WTC11 (cell line): ENCODE results near the gene UPK3A. TPM values are rescaled to one million over a fixed set of nuclear protein-coding genes. Genes with fewer than 3 reads are reported as not detected.

ENCODE experiments used
- ATAC-seq: fragments of 200-7000 bp; cut with Tn5 transposase; 2 replicates; pipeline ENCODE4 v1.10.0; 2021; ENCODE audit warnings: mild to moderate bottlenecking, moderate library complexity
- CTCF ChIA-PET: fragments of 300-600 bp; sonication (Branson Sonifier 250); formaldehyde crosslinking; loops from one replicate; lab custom pipeline; 2021; ENCODE audit warnings: antibody characterized with exemption; lab: Charles Lee
- POLR2A ChIA-PET: fragments of 350-600 bp; sonication (Branson Sonifier 250); formaldehyde crosslinking; loops from one replicate; lab custom pipeline; 2021; ENCODE audit warnings: antibody characterized with exemption; lab: Charles Lee
- DNase-seq: peaks from one replicate; pipeline ENCODE4 v3.0.0; 2021; ENCODE audit warnings: low spot score
- H3K27ac Mint-ChIP-seq: 2 replicates; pipeline ENCODE4 v1.8.0; 2021; ENCODE audit warnings: mixed read lengths
- H3K27me3 Mint-ChIP-seq: 2 replicates; pipeline ENCODE4 v1.8.0; 2021; ENCODE audit warnings: low read depth, mild to moderate bottlenecking, moderate library complexity, mixed read lengths
- H3K36me3 Mint-ChIP-seq: 2 replicates; pipeline ENCODE4 v1.8.0; 2021; ENCODE audit warnings: mixed read lengths
- H3K4me1 Mint-ChIP-seq: 2 replicates; pipeline ENCODE4 v1.8.0; 2022; ENCODE audit warnings: mixed read lengths
- H3K4me3 Mint-ChIP-seq: 2 replicates; pipeline ENCODE4 v1.8.0; 2021; ENCODE audit warnings: mild to moderate bottlenecking, moderate library complexity, mixed read lengths
- H3K9me3 Mint-ChIP-seq: 2 replicates; pipeline ENCODE4 v1.8.0; 2021; ENCODE audit warnings: mixed read lengths
- CBFB ChIP-seq: sonication (generic); formaldehyde crosslinking; IDR thresholded peaks from 2 replicates; pipeline ENCODE4 v1.8.1; 2022; ENCODE audit warnings: mild to moderate bottlenecking, low read depth, missing genetic modification reagents
- CREB1 ChIP-seq: sonication (generic); formaldehyde crosslinking; IDR thresholded peaks from 2 replicates; pipeline ENCODE4 v1.8.0; 2023; ENCODE audit warnings: mild to moderate bottlenecking, missing genetic modification reagents
- ELF4 ChIP-seq: sonication (generic); formaldehyde crosslinking; IDR thresholded peaks from 2 replicates; pipeline ENCODE4 v1.8.1; 2022; ENCODE audit warnings: low read depth, mild to moderate bottlenecking, moderate library complexity, missing genetic modification reagents
- JUN ChIP-seq: sonication (generic); formaldehyde crosslinking; IDR thresholded peaks from 2 replicates; pipeline ENCODE4 v1.8.0; 2023; ENCODE audit warnings: mild to moderate bottlenecking, missing genetic modification reagents
- NR2C2 ChIP-seq: sonication (generic); formaldehyde crosslinking; IDR thresholded peaks from 2 replicates; pipeline ENCODE4 v1.8.0; 2022; ENCODE audit warnings: mild to moderate bottlenecking, missing genetic modification reagents
- PRDM15 ChIP-seq: sonication (generic); formaldehyde crosslinking; IDR thresholded peaks from 2 replicates; pipeline ENCODE4 v1.8.0; 2022; ENCODE audit warnings: missing genetic modification reagents
- SOX15 ChIP-seq: fragments of 250-450 bp; sonication (Bioruptor Pico); IDR thresholded peaks from 2 replicates; pipeline ENCODE4 v1.9.0; 2021; ENCODE audit warnings: mild to moderate bottlenecking
- ZBTB43 ChIP-seq: sonication (generic); formaldehyde crosslinking; IDR thresholded peaks from 2 replicates; pipeline ENCODE4 v1.8.1; 2023; ENCODE audit warnings: mild to moderate bottlenecking, missing genetic modification reagents
- ZNF138 ChIP-seq: sonication (generic); formaldehyde crosslinking; conservative IDR thresholded peaks from 2 replicates; pipeline ENCODE4 v1.8.1; 2022; ENCODE audit warnings: mild to moderate bottlenecking, moderate library complexity, missing genetic modification reagents
- total RNA-seq: library from RNA; stranded (reverse); gene quantifications from 3 replicates; pipeline ENCODE4 v1.2.3, GENCODE V29; 2021
- TF ChIP-seq, protein P1 (sequence below): sonication (generic); formaldehyde crosslinking; IDR thresholded peaks from 2 replicates; pipeline ENCODE4 v1.8.1; 2022; ENCODE audit warnings: mild to moderate bottlenecking, moderate library complexity, missing genetic modification reagents
- TF ChIP-seq, protein P2 (sequence below): sonication (generic); formaldehyde crosslinking; IDR thresholded peaks from 2 replicates; pipeline ENCODE4 v1.8.1; 2022; ENCODE audit warnings: mild to moderate bottlenecking, missing genetic modification reagents, moderate library complexity, borderline replicate concordance
- TF ChIP-seq, protein P3 (sequence below): fragments of 250-450 bp; sonication (Bioruptor Pico); IDR thresholded peaks from 2 replicates; pipeline ENCODE4 v1.9.0; 2021; ENCODE audit warnings: mild to moderate bottlenecking, borderline replicate concordance

Gene UPK3A
- total RNA-seq, 1 experiment from 2014 or later = 0.37 TPM

DNA sequence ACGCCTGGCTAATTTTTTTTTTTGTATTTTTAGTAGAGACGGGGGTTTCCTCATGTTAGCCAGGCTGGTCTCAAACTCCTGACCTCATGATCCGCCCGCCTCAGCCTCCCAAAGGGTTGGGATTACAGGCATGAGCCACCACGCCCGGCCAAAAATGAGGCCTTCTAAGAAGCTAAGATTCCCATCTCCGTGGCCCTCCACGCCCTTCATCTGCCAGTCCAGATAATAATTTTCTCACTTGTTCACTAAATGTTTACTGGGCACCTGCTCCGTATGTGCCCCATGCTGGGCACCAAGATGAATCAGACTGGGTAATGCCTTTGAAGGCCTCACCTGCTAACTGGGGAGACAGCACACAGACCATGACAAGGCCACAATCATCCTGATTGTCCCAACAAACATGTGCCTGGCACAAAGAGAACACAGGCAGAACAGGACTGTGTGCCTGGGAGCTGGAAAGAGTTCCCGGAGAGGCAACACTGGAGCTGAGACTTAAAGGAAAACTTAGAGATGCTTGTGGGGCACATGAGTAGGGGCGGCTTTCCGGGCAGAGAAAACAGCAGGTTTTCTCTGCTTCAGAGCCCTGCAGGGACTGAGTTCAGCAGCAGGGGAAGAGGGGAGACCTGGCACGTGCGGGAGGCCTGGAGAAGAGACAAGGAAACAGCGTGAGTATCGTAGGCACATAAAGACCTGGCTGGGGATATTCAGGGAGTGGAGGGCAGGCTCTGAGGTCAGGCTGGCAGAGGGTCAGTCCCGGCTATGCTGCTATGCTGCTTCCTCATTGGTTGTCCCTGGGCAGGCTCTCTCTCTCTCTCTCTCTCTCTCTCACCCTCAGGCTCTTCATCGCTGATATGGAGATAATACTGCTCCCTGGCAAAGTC, 46.4 kb upstream of the UPK3A start:
- no peaks in the 10 kb centered on the region for H3K9me3 Mint-ChIP-seq
- 0 out of 2 replicates have a peak overlapping the region, but pooled peaks have one; percentile 39 for H3K4me3 Mint-ChIP-seq
- POLR2A ChIA-PET = no interaction called here
- DNase-seq (no peak), ATAC-seq (no peak)
- H3K36me3 Mint-ChIP-seq = 0 out of 2 replicates have a peak, but pooled peaks cover 3% of the 10 kb centered on the region
- CTCF ChIA-PET = interaction anchor here (1.7 kb wide), 1 partner anchor 29 kb away, joined by 11 read pairs; no protein-coding TSS in a partner anchor
- TF ChIP-seq ZBTB43 (CRISPR knock-in tag) (no peak), SOX15 (CRISPR knock-in tag) (no peak), ELF4 (CRISPR knock-in tag) (no peak), CBFB (no peak), PRDM15 (CRISPR knock-in tag) (no peak), JUN (CRISPR knock-in tag) (no peak), ZNF138 (CRISPR knock-in tag) (no peak), NR2C2 (CRISPR knock-in tag) (no peak), CREB1 (CRISPR knock-in tag) (no peak)
- TF ChIP-seq, protein P1, sequence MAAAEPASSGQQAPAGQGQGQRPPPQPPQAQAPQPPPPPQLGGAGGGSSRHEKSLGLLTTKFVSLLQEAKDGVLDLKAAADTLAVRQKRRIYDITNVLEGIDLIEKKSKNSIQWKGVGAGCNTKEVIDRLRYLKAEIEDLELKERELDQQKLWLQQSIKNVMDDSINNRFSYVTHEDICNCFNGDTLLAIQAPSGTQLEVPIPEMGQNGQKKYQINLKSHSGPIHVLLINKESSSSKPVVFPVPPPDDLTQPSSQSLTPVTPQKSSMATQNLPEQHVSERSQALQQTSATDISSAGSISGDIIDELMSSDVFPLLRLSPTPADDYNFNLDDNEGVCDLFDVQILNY (CRISPR knock-in tag) = no peak
- TF ChIP-seq, protein P2, sequence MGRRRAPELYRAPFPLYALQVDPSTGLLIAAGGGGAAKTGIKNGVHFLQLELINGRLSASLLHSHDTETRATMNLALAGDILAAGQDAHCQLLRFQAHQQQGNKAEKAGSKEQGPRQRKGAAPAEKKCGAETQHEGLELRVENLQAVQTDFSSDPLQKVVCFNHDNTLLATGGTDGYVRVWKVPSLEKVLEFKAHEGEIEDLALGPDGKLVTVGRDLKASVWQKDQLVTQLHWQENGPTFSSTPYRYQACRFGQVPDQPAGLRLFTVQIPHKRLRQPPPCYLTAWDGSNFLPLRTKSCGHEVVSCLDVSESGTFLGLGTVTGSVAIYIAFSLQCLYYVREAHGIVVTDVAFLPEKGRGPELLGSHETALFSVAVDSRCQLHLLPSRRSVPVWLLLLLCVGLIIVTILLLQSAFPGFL = no peak
- TF ChIP-seq, protein P3, sequence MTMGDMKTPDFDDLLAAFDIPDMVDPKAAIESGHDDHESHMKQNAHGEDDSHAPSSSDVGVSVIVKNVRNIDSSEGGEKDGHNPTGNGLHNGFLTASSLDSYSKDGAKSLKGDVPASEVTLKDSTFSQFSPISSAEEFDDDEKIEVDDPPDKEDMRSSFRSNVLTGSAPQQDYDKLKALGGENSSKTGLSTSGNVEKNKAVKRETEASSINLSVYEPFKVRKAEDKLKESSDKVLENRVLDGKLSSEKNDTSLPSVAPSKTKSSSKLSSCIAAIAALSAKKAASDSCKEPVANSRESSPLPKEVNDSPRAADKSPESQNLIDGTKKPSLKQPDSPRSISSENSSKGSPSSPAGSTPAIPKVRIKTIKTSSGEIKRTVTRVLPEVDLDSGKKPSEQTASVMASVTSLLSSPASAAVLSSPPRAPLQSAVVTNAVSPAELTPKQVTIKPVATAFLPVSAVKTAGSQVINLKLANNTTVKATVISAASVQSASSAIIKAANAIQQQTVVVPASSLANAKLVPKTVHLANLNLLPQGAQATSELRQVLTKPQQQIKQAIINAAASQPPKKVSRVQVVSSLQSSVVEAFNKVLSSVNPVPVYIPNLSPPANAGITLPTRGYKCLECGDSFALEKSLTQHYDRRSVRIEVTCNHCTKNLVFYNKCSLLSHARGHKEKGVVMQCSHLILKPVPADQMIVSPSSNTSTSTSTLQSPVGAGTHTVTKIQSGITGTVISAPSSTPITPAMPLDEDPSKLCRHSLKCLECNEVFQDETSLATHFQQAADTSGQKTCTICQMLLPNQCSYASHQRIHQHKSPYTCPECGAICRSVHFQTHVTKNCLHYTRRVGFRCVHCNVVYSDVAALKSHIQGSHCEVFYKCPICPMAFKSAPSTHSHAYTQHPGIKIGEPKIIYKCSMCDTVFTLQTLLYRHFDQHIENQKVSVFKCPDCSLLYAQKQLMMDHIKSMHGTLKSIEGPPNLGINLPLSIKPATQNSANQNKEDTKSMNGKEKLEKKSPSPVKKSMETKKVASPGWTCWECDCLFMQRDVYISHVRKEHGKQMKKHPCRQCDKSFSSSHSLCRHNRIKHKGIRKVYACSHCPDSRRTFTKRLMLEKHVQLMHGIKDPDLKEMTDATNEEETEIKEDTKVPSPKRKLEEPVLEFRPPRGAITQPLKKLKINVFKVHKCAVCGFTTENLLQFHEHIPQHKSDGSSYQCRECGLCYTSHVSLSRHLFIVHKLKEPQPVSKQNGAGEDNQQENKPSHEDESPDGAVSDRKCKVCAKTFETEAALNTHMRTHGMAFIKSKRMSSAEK = no peak
- peaks cover 23% of the 10 kb centered on the region for H3K27me3 Mint-ChIP-seq
- H3K4me1 Mint-ChIP-seq = peaks cover 20% of the 10 kb centered on the region
- no peak overlapping the region for H3K27ac Mint-ChIP-seq
